Measurements from ENCODE around the gene ZNF669.

The ZNF669 gene

GRCh38 chr1:247110627-247111258 is 6.6 kb upstream of the ZNF669 start:
- peak; percentile 8 for DNase-seq

DNA sequence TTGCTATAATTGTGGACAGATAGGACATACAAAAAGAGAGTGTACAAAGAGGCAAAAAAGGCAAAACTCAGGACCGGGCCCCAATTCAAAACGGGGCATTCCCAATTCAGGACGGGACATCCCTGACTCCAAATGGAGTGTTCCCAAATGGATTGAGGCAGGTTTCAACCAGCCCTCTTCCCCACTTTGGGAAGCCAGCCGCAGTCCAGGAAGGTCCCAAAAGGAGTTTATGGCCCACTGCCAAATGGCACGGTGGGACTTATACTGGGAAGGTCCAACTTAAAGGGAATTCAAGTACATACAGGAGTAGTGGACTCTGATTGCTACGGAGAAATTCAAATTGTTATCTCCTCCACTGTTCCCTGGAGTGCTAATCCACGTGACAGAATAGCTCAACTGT is 3.5 kb upstream of the ZNF669 start:
- DNase-seq: no peak

DNA sequence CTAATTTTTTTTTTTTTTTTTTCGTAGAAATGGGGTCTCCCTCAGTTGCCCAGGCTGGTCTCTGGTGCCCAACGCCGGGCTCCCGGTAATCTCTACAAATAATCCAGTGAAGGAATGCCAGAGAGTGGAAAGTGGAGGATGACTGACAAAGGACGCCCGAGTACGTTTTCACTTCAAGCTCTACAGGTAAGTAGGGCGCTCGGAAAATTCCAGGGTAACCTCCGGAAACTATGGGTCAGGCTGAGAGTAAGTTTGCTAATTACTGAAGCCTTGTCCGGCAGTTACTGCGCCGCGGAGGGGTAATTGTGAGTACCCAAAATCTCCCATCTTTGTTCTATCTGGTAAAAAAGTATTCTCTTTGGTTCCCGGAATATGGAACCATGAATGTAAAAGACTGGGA is 1.8 kb upstream of the ZNF669 start:
- DNase-seq: no peak

GRCh38 chr1:247104965-247105364 is 809 bp upstream of the ZNF669 start:
- no peak for DNase-seq

DNA sequence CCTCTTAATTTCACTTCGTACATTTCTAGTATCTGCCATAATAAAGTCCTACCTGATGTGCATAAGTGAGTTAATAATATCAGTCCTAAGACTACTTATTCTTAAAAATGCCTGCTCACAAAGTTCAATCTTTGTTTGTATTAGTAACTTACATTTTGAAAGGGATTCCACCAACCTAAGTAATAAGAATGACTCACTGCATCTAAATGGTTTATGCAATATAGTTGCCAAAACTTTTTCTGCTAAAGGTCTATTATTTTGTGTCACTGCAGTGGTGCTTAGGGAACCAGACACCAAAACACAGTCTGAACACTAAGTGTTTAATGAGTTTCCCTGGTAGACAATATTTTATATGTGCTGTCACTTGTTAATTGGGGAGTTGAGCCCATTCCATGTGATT is 1.8 kb downstream of the ZNF669 start:
- DNase-seq: peak; percentile 31

GRCh38 chr1:247100676-247101279 is 3.4 kb downstream of the ZNF669 start:
- no peak for DNase-seq

DNA sequence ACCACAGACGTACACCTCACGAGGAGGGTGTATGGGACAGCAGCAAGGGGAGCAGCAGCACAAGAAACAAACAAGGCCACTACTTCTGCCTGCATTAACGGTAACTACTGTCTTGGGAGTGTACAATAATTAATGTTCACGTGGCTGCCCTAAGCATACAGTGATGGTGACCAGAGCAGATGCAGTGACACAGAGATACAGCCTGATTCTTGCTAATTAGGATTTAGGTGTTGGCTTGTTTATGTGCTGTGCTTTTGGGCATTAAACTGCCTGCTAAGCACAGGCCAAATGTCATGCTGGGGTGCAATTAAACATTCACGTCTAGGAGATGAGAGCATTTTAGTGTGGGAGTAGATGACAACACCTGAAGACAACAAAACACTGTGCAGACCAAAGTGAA is 7.2 kb downstream of the ZNF669 start:
- DNase-seq: no peak

DNA sequence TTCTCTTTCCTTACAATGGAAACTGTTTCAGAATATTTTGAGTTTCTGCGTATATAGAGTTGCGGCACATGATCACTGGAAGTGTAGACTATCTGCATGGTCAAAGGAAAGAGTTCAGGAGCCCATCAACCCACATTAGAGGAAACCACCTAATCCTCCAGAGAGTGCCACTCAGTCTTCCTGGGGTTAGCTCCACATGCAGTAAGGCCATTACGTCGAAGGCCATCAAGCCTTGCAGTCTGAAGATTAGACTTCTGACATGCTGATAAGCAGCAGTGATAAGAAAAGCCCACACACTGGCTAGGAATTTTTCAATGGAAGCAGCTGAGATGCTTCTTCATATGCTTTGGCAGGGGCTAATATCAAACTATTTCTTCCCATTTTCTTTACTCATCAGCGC is 7.6 kb downstream of the ZNF669 start:
- no peak for DNase-seq

GRCh38 chr1:247096112-247096511 is 8.0 kb downstream of the ZNF669 start:
- no peak for DNase-seq

DNA sequence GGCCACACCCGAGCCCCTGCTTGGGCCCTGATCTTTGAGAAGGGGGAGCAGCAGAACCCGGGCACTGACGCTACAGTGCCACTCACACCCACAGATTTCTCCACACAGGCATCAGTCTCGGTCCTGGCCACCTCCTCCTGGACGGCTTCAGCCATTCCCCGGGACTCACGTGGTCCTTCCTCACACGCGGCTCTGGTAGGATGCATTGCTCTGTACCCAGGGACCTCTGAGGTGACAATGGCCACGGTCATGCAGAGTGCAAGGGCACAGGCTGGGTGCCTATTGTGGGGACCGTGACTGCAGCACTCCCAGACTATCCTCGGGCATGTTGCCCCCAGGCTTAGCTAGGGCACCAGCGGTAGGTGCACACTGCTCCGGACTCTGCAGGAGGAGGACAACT is 13.7 kb downstream of the ZNF669 start:
- no peak for DNase-seq

- DNase-seq: no peak
Observed at GRCh38 chr1:247089616-247090375, 14.4 kb downstream of the ZNF669 start.

- no peak for DNase-seq
Observed at GRCh38 chr1:247088967-247089366, 15.2 kb downstream of the ZNF669 start.

- DNase-seq: no peak
Observed at GRCh38 chr1:247087256-247087655, 16.9 kb downstream of the ZNF669 start.

GRCh38 chr1:247085310-247085709 is 18.8 kb downstream of the ZNF669 start:
- no peak for DNase-seq

GRCh38 chr1:247084771-247085170 is 19.4 kb downstream of the ZNF669 start:
- no peak for DNase-seq

DNA sequence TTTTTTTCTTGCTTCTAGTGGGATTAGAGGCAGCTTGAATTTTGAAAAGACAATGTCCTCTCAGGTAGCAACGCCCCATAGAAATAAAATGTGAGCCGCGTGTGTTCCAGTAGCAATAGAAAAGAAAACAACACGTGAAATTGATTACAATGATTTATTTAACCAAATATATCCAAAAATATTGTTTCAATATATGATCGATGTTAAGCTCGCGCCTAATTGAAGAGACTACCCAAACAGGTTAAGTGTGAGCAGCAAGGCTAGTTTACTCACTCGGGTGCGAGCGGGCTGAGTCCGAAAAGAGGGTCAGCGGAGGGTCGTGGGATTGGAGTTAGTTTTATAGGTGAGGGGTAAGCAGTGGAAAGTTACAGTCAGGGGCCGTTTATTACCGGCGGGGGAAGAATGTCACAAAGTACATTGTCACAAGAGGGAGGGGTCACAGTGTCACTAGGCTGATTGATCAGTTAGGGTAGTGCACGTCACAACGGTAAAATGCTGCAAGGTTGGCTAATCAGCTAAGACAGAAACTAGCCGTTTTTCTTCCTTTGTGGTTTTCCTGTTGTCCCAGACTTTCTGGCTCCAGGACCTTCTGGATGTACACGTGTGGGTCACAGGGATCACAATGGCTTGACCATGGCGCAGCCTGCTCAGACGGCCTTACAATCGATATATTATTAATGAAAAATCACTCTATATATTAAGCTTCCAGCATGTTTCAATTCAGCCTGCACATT is 24.8 kb downstream of the ZNF669 start:
- no peak for DNase-seq

DNA sequence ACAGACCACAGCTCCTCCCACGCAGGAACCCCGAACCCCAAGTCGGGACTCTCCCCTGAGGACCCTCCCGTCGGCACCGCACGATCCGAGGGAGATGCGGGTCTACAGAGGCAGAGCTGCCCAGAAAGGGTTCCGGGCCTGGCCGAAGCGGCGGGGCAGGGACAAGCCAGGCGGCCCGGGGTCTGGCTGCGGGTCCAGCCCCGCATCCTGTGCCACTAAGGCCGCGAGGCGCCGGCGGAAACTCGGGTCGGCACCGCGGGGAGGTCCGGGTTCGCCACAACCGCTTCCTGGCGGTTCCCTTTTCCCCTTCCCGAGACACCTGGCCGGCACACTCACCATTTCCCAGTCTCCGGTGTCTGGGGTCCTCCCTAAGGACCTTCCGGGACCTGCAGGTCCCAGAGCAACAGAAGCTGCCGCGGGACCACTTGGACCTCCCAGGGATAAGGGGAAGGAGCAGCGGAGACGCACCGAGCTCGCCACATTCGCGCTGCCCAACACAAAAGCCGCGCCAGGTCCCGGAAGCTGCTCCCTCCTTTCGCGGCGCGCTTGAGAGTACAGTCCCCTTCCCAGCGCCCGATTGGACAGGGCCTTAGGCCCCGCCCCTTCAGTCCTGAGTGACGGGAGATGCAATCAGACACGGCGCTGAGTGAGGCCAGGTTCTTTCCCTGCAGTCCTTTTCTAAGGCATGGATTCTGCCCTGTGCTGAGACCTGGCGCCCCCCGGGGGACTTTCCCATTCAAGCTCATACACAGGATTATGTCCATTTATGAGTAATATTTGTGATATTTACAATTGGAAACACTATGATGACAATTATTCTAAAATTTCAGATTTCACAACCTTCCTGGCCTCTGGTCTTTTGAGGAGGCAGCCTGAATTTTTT is 25.7 kb downstream of the ZNF669 start, which contains the start of gene ZNF670:
Gene ZNF670, minus strand, starts transcription at position 554 of the 883 bp plus-strand sequence. Its CDS starts 215 bp downstream, at position 339.
- DNase-seq: peak; percentile 95

- DNase-seq: peak; percentile 6
Observed at GRCh38 chr1:247077876-247078257, 26.3 kb downstream of the ZNF669 start.

DNA sequence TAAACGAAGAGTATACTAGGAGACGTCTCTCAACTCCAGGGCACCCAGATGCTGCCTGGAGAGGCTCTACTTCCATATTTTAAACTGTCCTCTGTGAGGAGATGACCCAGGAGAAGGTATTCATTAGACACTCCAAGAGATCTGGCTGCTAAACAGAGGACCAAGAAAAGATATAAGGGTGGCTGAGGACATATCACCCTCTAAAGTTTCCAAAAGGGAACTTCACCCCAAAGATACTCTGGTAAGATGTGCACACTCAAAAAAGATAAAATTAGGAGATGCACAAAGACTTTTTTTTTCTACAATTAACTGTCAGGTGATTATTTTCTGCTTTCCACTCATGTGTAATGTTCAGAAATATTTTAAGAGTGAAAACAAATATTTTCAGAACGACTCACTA is 26.9 kb downstream of the ZNF669 start:
- no peak for DNase-seq

- no peak for DNase-seq
Observed at GRCh38 chr1:247070645-247071044, 33.5 kb downstream of the ZNF669 start.

DNA sequence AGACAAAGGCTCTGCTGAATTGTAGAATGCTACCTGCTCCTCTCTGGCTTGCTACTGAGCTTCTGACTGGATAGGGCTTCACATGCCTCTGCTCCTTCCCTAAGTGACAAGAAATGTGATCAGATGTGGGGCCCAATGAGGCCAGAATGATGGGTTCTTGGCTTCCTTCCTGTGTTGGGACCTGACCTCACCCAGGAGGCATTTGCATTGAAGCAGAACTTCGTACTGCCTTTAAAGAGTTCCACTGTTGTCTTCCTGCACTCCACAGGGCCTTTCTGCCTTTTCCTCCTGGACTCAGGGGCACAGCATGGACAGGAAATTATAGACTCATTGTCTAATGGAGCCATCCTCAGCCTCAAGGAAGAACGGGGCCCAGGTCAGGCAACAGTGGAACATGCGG is 39.9 kb downstream of the ZNF669 start:
- no peak for DNase-seq

DNA sequence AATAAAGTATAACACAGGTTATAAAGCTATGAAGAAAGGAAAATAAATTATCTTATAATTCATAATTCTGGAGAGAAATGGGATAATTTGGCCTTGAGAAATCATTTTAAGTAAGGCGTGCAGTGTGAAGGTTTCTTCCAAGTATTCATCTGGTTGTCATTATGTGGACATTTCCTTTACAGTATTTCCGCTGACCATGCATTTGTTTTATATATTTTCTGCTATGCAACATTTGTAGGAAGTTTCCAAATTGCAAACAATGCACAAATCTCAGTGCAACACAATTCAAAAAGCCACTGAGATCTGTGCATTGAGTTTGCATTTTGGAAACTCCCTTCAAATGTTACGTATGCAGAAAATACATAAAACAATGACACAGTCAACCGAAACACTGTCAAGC is 43.4 kb downstream of the ZNF669 start:
- DNase-seq: no peak
